Central memory CD8-positive, alpha-beta T cell (primary cell): ENCODE data around the gene B4GALT6.

ENCODE experiments used
- ATAC-seq: fragments of 150-1000 bp; cut with Tn5 transposase; replicated peaks from 2 replicates; pipeline ENCODE4 v1.10.0; 2022; ENCODE audit warnings: mild to moderate bottlenecking, moderate FRiP score, moderate number of reproducible peaks; ENCODE audit not compliant: poor library complexity, severe bottlenecking; ENCODE audit errors: extremely low read depth
- DNase-seq, 2 donors: peaks; one replicate each; pipeline ENCODE4 v3.0.0; 2021; ENCODE audit warnings: low spot score in 2 of 2
- H3K27ac Mint-ChIP-seq: one replicate; pipeline ENCODE4 v1.8.0; 2022; ENCODE audit warnings: low read depth, mild to moderate bottlenecking, moderate library complexity, mixed read lengths
- H3K27me3 Mint-ChIP-seq: one replicate; pipeline ENCODE4 v1.8.0; 2022; ENCODE audit warnings: mixed read lengths
- H3K36me3 Mint-ChIP-seq: one replicate; pipeline ENCODE4 v1.8.0; 2022; ENCODE audit warnings: mild to moderate bottlenecking, moderate library complexity, mixed read lengths; ENCODE audit not compliant: insufficient read depth
- H3K4me1 Mint-ChIP-seq: one replicate; pipeline ENCODE4 v1.8.0; 2022; ENCODE audit warnings: mixed read lengths
- H3K4me3 Mint-ChIP-seq: one replicate; pipeline ENCODE4 v1.8.0; 2022; ENCODE audit warnings: mild to moderate bottlenecking, moderate library complexity, mixed read lengths
- H3K9me3 Mint-ChIP-seq: one replicate; pipeline ENCODE4 v1.8.0; 2022; ENCODE audit warnings: mixed read lengths

B4GALT6 gene

DNA sequence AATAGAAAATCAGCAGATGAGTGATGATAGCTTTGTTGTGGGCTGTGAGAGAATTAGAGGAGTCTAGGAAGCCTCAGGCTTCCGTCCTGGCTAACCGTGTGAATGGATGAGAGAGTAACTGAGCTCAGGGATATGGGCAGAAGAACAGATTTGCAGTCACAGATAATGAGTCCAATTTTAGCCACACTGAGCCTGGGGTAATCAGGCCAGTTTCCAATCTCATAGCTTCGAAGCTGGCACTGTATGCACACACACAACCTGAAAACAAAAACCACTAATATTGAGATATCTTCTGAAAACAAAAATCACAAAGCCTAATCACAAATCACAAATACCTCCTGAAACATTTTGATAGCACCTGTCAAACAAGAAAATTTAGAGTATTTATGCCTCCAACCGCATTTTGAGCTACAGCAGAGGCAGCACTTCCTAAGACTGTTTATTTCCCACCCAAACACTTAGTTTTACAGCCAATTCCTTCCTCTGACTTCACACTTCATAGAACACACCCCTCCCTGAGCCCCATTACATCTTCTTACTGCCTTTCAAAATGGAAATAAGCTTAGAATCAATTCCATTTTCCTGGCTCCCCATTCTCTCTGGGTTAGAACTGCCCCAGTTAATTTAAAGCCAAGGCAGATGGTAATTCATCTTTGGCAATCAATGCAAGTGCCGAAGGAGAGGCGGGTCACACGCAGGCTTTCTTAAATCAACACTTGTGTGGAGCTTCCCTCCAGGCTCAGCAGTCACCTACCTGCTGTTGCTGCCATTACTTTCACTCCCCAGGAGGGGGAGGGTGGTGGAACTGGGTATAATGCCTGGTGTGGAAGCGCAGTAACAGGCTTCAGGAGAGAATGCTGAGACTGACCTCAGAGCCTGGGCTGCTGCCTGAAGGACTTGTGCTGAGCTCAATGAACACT lies 73.8 kb downstream of the B4GALT6 start:
- no peaks in the 10 kb centered on the region for H3K4me1 Mint-ChIP-seq
- ATAC-seq, result no peak
- H3K27me3 Mint-ChIP-seq, result no peaks in the 10 kb centered on the region
- no peak overlapping the region for H3K27ac Mint-ChIP-seq
- H3K4me3 Mint-ChIP-seq, result no peak overlapping the region
- no peaks in the 10 kb centered on the region for H3K36me3 Mint-ChIP-seq
- DNase-seq, result no peak
- no peaks in the 10 kb centered on the region for H3K9me3 Mint-ChIP-seq

DNA sequence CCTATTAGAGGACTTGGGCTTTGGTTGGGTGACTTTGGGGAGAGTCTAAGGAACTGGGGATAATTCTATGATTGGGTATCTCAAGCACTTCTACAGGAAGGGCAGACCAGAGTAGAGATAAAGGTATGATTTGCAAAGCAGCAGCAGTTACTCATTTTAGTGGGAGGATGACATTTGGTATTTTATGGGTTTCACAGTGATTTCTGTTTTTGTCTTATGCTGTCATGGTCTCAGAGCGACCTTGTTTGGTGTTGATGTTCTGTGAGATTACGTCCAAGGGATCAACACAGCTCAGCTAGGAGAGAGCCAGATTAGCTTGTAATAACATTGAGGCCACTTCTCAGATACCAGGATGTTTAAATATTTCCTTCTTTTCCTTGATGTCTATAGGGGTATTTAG lies 74.5 kb downstream of the B4GALT6 start:
- DNase-seq (no peak), ATAC-seq (no peak)
- Mint-ChIP-seq H3K4me1 (no peaks in the 10 kb centered on the region), H3K9me3 (no peaks in the 10 kb centered on the region), H3K27ac (no peak overlapping the region), H3K4me3 (no peak overlapping the region), H3K27me3 (no peaks in the 10 kb centered on the region), H3K36me3 (no peaks in the 10 kb centered on the region)

GRCh38 chr18:31607384-31607783 lies 77.0 kb downstream of the B4GALT6 start:
- Mint-ChIP-seq H3K27me3 (peaks cover 10% of the 10 kb centered on the region), H3K4me1 (no peaks in the 10 kb centered on the region), H3K36me3 (no peaks in the 10 kb centered on the region), H3K9me3 (no peaks in the 10 kb centered on the region), H3K27ac (no peak overlapping the region), H3K4me3 (no peak overlapping the region)
- DNase-seq, result no peak
- ATAC-seq, result no peak

GRCh38 chr18:31606265-31606664 lies 78.1 kb downstream of the B4GALT6 start:
- no peak for DNase-seq
- Mint-ChIP-seq H3K9me3 (no peaks in the 10 kb centered on the region), H3K4me1 (no peaks in the 10 kb centered on the region), H3K4me3 (no peak overlapping the region), H3K27me3 (peaks cover 10% of the 10 kb centered on the region), H3K36me3 (no peaks in the 10 kb centered on the region), H3K27ac (no peak overlapping the region)
- ATAC-seq, result no peak

- H3K4me1 Mint-ChIP-seq, result no peaks in the 10 kb centered on the region
Observed at GRCh38 chr18:31603315-31603714, 81.1 kb downstream of the B4GALT6 start.

DNA sequence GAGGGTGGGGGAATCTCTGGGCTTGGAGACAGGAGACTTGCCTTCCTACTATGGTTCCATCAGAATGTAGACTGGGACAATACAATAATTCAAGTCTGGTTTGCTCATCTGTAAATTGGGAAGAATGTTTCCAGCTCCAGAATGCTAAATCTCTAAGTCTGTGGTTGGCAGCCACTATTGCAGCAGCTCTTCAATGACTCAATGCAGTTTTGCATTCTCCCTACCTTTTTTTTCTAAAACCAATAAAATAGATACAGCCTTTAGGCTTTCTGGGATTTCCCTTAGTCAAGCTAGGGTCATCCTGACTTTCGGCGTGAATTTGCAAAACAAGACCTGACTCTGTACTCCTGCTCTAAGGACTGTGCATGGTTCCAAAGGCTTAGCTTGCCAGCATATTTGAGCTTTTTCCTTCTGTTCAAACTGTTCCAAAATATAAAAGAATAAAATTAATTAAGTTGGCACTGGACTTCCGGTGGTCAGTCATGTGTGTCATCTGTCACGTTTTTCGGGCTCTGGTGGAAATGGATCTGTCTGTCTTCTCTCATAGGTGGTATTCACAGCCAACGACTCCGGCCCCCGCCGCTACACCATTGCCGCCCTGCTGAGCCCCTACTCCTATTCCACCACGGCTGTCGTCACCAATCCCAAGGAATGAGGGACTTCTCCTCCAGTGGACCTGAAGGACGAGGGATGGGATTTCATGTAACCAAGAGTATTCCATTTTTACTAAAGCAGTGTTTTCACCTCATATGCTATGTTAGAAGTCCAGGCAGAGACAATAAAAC lies 86.2 kb downstream of the B4GALT6 start:
- DNase-seq (no peak), ATAC-seq (no peak)
- H3K27me3 Mint-ChIP-seq, result peaks cover 11% of the 10 kb centered on the region
- no peaks in the 10 kb centered on the region for H3K9me3 Mint-ChIP-seq
- no peak overlapping the region for H3K4me3 Mint-ChIP-seq
- no peaks in the 10 kb centered on the region for H3K4me1 Mint-ChIP-seq
- H3K36me3 Mint-ChIP-seq, result no peaks in the 10 kb centered on the region
- H3K27ac Mint-ChIP-seq, result no peak overlapping the region

More at GRCh38 chr18:31603315-31603714, 81.1 kb downstream of the B4GALT6 start:
- H3K36me3 Mint-ChIP-seq, result no peaks in the 10 kb centered on the region
- H3K4me3 Mint-ChIP-seq, result no peak overlapping the region
- peaks cover 10% of the 10 kb centered on the region for H3K27me3 Mint-ChIP-seq
- no peak overlapping the region for H3K27ac Mint-ChIP-seq
- no peaks in the 10 kb centered on the region for H3K9me3 Mint-ChIP-seq
- ATAC-seq, result no peak
- DNase-seq, result no peak

DNA sequence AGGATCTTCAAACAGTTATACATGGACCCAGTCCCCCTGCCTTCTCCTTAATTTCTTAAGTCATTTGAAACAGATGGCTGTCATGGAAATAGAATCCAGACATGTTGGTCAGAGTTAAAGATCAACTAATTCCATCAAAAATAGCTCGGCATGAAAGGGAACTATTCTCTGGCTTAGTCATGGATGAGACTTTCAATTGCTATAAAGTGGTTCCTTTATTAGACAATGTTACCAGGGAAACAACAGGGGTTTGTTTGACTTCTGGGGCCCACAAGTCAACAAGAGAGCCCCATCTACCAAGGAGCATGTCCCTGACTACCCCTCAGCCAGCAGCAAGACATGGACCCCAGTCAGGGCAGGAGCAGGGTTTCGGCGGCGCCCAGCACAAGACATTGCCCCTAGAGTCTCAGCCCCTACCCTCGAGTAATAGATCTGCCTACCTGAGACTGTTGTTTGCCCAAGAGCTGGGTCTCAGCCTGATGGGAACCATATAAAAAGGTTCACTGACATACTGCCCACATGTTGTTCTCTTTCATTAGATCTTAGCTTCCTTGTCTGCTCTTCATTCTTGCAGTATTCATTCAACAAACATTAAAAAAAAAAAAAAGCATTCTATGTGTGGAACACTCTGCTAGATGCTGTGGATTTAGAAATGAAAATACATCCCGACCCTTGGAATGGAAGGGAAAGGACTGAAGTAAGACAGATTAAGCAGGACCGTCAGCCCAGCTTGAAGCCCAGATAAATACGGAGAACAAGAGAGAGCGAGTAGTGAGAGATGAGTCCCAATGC lies 88.1 kb downstream of the B4GALT6 start:
- Mint-ChIP-seq H3K4me3 (no peak overlapping the region), H3K4me1 (no peaks in the 10 kb centered on the region), H3K36me3 (no peaks in the 10 kb centered on the region), H3K27ac (no peak overlapping the region), H3K27me3 (peaks cover 23% of the 10 kb centered on the region), H3K9me3 (no peaks in the 10 kb centered on the region)
- no peak for ATAC-seq
- DNase-seq, result no peak

- no peak overlapping the region for H3K4me3 Mint-ChIP-seq
- DNase-seq (no peak), ATAC-seq (no peak)
- H3K27ac Mint-ChIP-seq, result no peak overlapping the region
- H3K36me3 Mint-ChIP-seq, result peaks cover 1% of the 10 kb centered on the region
- H3K9me3 Mint-ChIP-seq, result no peaks in the 10 kb centered on the region
- no peaks in the 10 kb centered on the region for H3K4me1 Mint-ChIP-seq
- H3K27me3 Mint-ChIP-seq, result peaks cover 33% of the 10 kb centered on the region
Observed at GRCh38 chr18:31595121-31595771, 89.1 kb downstream of the B4GALT6 start.

DNA sequence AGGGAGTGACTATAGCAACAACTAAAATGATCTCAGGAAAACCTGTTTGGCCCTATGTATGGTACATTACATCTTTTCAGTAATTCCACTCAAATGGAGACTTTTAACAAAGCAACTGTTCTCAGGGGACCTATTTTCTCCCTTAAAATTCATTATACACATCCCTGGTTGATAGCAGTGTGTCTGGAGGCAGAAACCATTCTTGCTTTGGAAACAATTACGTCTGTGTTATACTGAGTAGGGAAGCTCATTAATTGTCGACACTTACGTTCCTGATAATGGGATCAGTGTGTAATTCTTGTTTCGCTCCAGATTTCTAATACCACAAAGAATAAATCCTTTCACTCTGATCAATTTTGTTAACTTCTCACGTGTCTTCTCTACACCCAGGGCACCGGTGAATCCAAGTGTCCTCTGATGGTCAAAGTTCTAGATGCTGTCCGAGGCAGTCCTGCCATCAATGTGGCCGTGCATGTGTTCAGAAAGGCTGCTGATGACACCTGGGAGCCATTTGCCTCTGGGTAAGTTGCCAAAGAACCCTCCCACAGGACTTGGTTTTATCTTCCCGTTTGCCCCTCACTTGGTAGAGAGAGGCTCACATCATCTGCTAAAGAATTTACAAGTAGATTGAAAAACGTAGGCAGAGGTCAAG lies 91.7 kb downstream of the B4GALT6 start:
- ATAC-seq (no peak), DNase-seq (no peak)
- peaks cover 33% of the 10 kb centered on the region for H3K27me3 Mint-ChIP-seq
- no peak overlapping the region for H3K4me3 Mint-ChIP-seq
- H3K36me3 Mint-ChIP-seq, result peaks cover 1% of the 10 kb centered on the region
- no peaks in the 10 kb centered on the region for H3K4me1 Mint-ChIP-seq
- H3K9me3 Mint-ChIP-seq, result no peaks in the 10 kb centered on the region
- no peak overlapping the region for H3K27ac Mint-ChIP-seq

GRCh38 chr18:31591628-31592027 lies 92.8 kb downstream of the B4GALT6 start, which contains the start of gene TTR:
Gene TTR (plus strand): TSS chr18:31591877. CDS start chr18:31591903, 26 bp downstream.
- Mint-ChIP-seq H3K27me3 (peaks cover 33% of the 10 kb centered on the region), H3K9me3 (no peaks in the 10 kb centered on the region), H3K36me3 (peaks cover 1% of the 10 kb centered on the region), H3K4me1 (no peaks in the 10 kb centered on the region), H3K4me3 (no peak within 1 kb of the TSS), H3K27ac (no peak within 1 kb of the TSS)
- DNase-seq (no peak), ATAC-seq (no peak)

DNA sequence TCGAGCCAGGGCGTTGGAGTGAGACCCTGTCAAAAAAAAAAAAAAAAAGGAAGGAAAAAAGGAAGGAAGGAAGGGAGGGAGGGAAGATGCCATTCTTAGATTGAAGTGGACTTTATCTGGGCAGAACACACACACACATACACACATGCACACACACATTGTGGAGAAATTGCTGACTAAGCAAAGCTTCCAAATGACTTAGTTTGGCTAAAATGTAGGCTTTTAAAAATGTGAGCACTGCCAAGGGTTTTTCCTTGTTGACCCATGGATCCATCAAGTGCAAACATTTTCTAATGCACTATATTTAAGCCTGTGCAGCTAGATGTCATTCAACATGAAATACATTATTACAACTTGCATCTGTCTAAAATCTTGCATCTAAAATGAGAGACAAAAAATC lies 93.3 kb downstream of the B4GALT6 start:
- no peak overlapping the region for H3K27ac Mint-ChIP-seq
- DNase-seq, result no peak
- H3K27me3 Mint-ChIP-seq, result peaks cover 33% of the 10 kb centered on the region
- peaks cover 1% of the 10 kb centered on the region for H3K36me3 Mint-ChIP-seq
- ATAC-seq, result no peak
- no peak overlapping the region for H3K4me3 Mint-ChIP-seq
- no peaks in the 10 kb centered on the region for H3K4me1 Mint-ChIP-seq
- H3K9me3 Mint-ChIP-seq, result no peaks in the 10 kb centered on the region
